ENCODE data around the gene ABLIM2. TPM values are rescaled to one million over a fixed set of nuclear protein-coding genes. Genes with fewer than 3 reads are reported as not detected.

ABLIM2 gene
- total and polyA plus RNA-seq, 2 of the 13 experiments (the other 11 are each of a cell fraction or from before 2014, with no cell fraction given), result 0.20 to 0.37 TPM

- no peak for TF ChIP-seq THAP9 (CRISPR knock-in tag; IDR thresholded peaks at IDR 0.05; ENCODE audit: borderline replicate concordance)
- TF ChIP-seq BRD4 (CRISPR knock-in tag; IDR thresholded peaks at IDR 0.05), result no peak
- TF ChIP-seq MTA1 (CRISPR knock-in tag; IDR thresholded peaks at IDR 0.05; ENCODE audit: borderline replicate concordance), result peak; percentile 91; the same call in 1 of the 2 replicates
- TF ChIP-seq ZNF432 (CRISPR knock-in tag; IDR thresholded peaks at IDR 0.05; ENCODE audit: borderline replicate concordance), result no peak
- TF ChIP-seq ZNF510 (CRISPR knock-in tag; IDR thresholded peaks at IDR 0.05; ENCODE audit: low read depth), result no peak; the same call in 1 of the 2 replicates
- peak; percentile 92 for TF ChIP-seq THRA (CRISPR knock-in tag; IDR thresholded peaks at IDR 0.05; ENCODE audit: borderline replicate concordance)
- TF ChIP-seq XRCC5 (optimal IDR thresholded peaks at IDR 0.05; ENCODE audit: low read length), result peak; percentile 82
- TF ChIP-seq ZFP90 (CRISPR knock-in tag; IDR thresholded peaks at IDR 0.05; ENCODE audit: borderline replicate concordance), result no peak
- TF ChIP-seq ZNF784 (CRISPR knock-in tag; IDR thresholded peaks at IDR 0.05; ENCODE audit: borderline replicate concordance), result no peak
- peak; percentile 76 for TF ChIP-seq ZNF501 (CRISPR knock-in tag; IDR thresholded peaks at IDR 0.05)
- TF ChIP-seq ZNF746 (CRISPR knock-in tag; IDR thresholded peaks at IDR 0.05), result 0 out of 2 replicates have a peak, but pooled peaks have one; percentile 42
- TF ChIP-seq GZF1 (CRISPR knock-in tag; IDR thresholded peaks at IDR 0.05), result no peak
- peak; percentile 91 for TF ChIP-seq ZFX (CRISPR knock-in tag; IDR thresholded peaks at IDR 0.05; ENCODE audit: low read depth)
- TF ChIP-seq ZNF570 (CRISPR knock-in tag; IDR thresholded peaks at IDR 0.05; ENCODE audit: borderline replicate concordance), result no peak
- TF ChIP-seq ZNF260 (CRISPR knock-in tag; IDR thresholded peaks at IDR 0.05; ENCODE audit: borderline replicate concordance, low read depth), result no peak
- no peak for TF ChIP-seq ZNF790 (CRISPR knock-in tag; IDR thresholded peaks at IDR 0.05; ENCODE audit: borderline replicate concordance)
- TF ChIP-seq KLF13 (CRISPR knock-in tag; IDR thresholded peaks at IDR 0.05), result no peak
- no peak for TF ChIP-seq KLF15 (CRISPR knock-in tag; IDR thresholded peaks at IDR 0.05; ENCODE audit: borderline replicate concordance)
- TF ChIP-seq KAT8 (CRISPR knock-in tag; IDR thresholded peaks at IDR 0.05), result no peak; the same call in none of the 2 replicates
- no peak for TF ChIP-seq RARG (CRISPR knock-in tag; IDR thresholded peaks at IDR 0.05; ENCODE audit: low read depth)
- TF ChIP-seq AHR (CRISPR knock-in tag; IDR thresholded peaks at IDR 0.05), result no peak
- TF ChIP-seq NKX3-1 (CRISPR knock-in tag; IDR thresholded peaks at IDR 0.05), result 0 out of 2 replicates have a peak, but pooled peaks have one; percentile 51
- peak; percentile 91 for TF ChIP-seq BCL6 (CRISPR knock-in tag; IDR thresholded peaks at IDR 0.05)
- TF ChIP-seq HNF1B (CRISPR knock-in tag; IDR thresholded peaks at IDR 0.05), result peak; percentile 87
Observed at GRCh38 chr4:8050555-8051206, 107.9 kb downstream of the ABLIM2 start (continued).

Measured in HepG2 (cell line).